GM12873 (cell line): ENCODE results near the gene SH3BP5.
A peak's percentile ranks its signal among the peaks of the same experiment; 100 is the strongest.

Experiments used
- TF ChIP-seq, protein P1 (sequence below): IDR thresholded peaks from 2 replicates; pipeline ENCODE4 v1.5.1; 2012; ENCODE audit warnings: low read depth, mild to moderate bottlenecking, moderate library complexity, low read length, control low read depth; ENCODE audit not compliant: insufficient read depth; ENCODE audit errors: missing control alignments

The SH3BP5 gene

DNA sequence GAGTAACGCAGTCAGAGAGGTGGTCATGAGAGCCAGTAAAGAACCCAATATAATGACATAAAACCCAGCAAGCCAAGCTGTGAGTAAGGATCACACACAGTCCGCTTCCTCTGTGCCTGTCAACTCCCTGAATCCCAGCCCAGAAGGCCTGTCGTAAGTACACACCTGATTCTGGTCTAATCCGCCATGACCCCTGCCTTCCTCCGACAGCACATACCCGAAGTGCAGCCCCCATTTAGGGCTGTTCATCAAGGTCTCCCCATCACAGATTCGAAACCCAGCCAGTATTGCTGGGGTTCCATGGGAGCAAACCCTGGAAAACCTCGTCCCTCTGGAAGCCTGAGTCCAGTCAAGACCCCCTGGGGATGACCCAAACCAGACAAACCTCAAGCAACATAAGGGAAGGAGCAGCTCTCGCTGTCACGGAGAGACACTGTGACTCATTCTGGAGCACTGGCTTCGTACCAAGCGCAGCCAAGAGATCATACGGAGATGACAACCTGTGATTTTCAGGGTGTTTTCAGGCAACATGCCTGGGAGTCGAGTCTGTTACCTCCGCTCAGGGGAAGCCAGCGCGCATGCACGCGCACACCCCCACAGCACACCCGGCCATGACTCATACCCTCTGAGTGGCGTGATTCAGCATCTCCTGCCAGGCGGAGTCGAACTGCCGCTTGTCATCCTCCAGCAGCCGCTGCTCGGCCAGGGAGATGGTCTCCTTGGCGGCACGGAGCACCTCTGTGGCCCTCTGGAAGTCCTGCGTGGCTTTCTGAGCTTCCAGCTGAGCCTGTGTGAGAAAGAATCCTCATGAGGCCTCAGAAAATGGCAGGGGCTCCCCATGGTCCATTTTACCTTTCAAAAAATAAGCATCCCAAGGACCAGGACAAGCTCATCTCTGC, 63.0 kb downstream of the SH3BP5 start:
- TF ChIP-seq, protein P1, sequence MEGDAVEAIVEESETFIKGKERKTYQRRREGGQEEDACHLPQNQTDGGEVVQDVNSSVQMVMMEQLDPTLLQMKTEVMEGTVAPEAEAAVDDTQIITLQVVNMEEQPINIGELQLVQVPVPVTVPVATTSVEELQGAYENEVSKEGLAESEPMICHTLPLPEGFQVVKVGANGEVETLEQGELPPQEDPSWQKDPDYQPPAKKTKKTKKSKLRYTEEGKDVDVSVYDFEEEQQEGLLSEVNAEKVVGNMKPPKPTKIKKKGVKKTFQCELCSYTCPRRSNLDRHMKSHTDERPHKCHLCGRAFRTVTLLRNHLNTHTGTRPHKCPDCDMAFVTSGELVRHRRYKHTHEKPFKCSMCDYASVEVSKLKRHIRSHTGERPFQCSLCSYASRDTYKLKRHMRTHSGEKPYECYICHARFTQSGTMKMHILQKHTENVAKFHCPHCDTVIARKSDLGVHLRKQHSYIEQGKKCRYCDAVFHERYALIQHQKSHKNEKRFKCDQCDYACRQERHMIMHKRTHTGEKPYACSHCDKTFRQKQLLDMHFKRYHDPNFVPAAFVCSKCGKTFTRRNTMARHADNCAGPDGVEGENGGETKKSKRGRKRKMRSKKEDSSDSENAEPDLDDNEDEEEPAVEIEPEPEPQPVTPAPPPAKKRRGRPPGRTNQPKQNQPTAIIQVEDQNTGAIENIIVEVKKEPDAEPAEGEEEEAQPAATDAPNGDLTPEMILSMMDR, result peak; percentile 2

DNA sequence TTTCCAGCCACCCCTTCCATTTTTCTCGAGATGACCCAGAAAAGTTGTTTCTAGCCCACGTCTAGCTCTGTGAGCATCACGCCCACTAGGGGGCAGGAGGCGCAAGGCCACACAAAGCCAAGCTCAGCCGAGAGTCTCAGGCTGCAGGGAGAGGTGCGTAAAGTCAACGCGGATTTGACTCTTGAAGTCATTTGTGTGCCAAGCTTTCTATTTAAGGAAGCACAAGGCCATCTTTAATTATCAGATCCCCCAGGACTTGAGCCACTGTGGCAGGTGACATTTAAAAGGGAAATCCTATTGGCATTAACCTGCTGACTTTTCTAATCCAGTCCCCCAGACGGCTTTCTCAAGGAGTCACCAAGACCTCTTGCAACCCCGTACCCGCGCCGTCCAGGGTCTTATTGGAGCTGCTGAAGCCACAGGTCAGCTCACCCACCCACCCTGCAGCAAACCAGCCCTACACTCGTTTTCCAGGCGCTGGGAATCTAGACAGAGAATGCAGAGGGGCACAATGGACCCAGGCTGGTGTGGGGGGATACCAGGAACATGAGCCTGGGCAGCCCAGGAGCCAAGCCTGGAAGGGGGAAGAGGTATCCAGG, 64.3 kb downstream of the SH3BP5 start:
- TF ChIP-seq, protein P1, result peak; percentile 97

DNA sequence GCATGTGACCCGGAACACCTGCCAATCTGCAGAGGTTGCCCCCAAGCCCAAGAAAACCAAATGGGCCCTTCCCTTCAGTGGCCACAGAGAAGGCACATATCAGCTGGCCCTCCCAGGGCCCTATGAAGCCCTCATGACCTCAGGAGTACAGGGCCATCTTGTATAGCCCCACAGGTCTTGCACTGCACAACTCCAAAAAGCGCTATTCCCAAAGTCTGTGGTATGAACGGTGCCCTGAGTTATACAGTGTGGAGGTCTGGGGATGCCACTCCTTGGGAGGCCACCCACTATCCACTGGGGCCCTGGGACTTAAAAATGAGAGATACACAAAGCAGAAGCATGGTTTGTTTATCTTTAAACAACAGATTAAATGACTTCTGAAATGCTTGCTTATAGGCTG, 64.9 kb downstream of the SH3BP5 start:
- TF ChIP-seq, protein P1, result no peak

DNA sequence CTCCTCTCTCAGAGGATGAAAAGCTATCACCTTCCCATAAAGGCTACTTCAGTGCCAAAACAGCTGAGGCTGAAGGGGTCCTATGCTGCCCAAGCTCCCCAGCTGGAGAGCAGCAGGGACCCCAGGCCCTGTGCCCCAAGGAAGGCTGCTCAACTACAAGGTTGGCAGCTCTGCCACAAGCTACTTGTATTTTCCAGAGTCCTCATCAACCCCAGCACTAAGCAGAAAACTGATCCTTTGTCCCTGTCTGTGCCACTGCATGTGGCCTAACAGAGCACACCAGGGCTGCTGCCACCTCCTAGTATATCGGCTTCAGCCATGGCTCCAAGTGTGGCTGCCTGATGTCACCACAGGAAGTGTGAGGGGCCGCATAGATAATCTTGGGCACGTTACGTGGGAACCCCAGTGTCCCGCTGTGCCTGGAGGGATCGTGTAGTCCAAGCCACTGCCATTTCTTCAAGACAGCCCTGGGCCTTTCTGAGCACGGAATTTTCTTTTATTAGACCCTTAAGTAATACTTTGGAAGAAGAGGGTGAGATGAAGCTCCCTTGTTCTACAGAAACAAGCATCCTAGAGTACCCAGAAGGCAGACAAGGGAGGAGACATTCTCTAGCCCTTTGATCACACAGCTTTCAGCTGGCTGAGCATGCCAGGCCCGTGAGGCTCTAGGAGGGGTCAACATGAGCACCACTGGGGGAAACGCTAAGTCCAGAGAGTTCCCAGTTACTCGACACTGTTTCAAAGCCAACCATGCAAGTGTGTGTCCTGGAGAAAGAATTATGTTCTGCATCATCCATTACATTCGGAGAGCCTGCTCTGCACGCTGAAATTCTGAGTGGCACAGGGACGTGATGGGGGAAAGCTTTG, 65.6 kb downstream of the SH3BP5 start:
- TF ChIP-seq, protein P1, result no peak

DNA sequence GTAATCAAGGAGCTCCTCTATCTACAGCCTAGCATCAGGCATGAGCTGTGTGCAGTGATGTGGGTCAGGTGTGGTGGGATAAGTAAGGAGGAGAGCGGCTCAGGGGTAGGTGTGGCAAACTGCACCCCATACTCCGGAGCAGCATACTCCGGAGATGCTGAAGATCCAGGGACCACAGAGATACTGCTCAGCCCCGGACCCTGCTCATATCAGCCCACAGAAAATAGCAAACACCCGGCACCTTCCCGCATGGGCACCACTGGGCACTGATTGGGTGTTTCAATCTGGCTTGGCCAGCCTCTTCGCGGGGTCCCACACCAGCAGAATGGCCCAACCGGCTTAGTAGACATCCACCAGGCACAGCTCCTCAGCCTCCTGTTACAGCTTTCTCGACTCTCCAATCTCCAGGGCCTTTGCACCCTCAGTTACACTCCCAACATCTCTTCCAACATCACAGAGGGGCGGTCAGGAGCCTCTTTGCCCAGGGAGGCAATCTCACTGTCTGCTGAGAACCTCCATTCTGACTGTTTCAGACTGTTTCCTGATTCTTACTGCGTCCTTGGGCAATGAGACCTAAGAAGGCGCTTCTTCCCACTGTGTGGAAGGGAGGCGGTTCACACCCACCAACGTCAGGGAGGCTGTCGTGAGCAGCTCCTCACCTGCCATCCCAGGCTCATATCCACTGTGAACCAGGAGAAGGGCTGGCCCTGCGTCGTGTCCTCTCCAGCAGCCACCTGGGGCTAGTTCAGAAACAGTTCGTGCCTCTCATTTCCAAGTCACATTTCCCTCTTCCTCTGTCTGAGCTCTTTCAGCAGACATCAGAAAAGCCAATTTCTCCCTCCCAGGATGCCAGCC, 66.5 kb downstream of the SH3BP5 start:
- TF ChIP-seq, protein P1, result no peak

DNA sequence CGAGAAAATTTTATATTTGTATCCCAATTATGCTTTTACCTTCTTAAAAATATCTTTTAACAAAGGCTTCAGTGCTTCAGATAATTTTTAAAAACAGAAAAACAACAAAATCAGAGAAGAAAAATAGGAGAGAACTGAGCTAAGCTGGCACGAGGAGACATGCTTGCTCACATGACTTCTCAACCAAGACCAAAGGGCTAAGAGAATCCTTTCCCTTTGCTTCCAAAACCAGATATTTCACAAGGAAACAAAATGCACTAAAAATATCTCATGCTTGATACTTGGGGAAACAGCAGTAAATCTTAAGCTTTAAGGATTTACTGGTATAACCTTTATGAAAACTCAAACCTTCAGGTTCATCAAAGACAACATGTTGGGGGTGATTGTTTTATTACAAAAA, 67.9 kb downstream of the SH3BP5 start:
- TF ChIP-seq, protein P1, result no peak

DNA sequence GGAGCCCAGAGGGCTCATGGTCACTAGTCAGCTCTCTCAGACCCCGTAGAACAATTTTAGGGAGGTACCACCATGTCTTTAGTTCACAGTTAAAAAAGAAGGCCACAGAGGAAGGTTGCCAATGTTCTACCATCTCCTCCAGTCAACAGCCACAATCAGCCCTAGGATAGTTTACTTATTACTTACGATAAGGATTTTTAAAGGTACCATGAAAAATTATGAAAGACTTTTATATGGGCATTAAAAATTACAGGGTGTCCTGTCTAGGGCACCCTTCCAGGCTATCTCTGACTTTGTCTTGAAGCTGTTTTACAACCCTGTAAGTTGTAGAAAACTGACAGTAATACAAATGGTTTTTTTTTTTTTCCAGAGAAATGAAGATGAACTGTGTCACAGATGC, 68.5 kb downstream of the SH3BP5 start:
- TF ChIP-seq, protein P1, result no peak
